Activated T-helper 1 cell treated with anti-CD3 and anti-CD28 coated beads, Interleukin-2, amount 50 U/mL, for 16 hours (primary cell): ENCODE data around the gene ELL.

Source experiments
- DNase-seq, 2 donors: peaks; one replicate each; pipeline ENCODE4 v3.0.0-alpha.2; 2020; ENCODE audit warnings: low read depth in 1 of 2, low spot score in 1 of 2

The ELL gene

DNA sequence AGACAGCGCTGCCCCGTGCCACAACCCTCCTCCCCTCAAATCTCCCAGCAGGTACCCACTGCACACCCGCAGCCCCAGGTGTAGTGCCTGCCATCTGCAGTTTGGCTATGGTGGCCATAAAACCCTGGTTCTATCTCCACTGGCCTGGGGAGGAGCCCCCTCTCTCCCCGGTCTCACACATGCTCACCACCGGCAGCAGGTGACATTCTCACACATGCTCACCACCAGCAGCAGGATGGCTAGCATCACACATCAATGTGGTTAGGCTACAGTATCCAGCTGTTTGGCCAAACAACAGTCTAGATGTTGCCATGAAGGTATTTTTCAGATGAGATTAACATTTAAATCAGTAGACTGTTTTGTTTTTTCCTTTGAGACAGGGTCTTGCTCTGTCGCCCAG, 31.1 kb downstream of the ELL start:
- DNase-seq: no peak

GRCh38 chr19:18489627-18490184, 32.2 kb downstream of the ELL start:
- no peak for DNase-seq

DNA sequence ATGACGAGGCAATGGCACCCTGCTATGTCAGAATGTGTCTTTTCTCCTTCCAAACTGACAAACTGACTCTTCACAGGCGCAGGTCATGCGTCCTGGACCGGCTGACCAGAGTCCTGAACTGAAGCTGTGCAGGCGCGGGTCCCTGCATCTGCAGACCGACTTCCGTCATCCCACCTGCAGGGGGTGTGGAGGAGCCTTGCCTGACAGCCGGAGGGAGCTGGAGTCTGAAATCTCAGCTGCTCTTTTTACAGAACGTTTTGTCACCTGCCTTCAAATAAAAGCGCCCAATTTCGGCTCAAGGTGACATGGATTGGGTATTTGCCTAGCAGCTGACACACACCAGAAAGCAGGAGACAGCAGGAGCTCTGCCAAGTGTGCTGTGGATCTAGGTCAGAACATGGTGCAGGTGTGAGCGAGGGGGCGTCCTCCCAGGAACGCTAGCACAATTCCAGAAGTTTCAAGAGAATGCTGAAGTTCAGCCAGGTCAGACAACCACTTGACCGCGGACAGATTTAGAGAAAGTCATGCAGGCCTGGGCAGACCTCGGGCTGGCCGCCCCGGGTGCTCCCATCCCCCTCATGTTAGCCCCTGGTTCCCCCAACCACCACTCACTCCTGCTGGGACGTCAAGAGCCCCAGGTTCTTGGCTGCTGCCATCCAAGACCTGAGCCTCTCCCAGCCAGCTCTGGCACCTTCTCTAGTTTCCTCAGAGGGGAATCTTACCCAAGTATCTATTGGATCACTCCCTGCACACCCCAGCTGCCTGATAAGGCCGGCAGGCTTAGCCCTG, 32.8 kb downstream of the ELL start:
- DNase-seq: no peak

- no peak for DNase-seq
Observed at GRCh38 chr19:18488403-18488723, 33.5 kb downstream of the ELL start.

DNA sequence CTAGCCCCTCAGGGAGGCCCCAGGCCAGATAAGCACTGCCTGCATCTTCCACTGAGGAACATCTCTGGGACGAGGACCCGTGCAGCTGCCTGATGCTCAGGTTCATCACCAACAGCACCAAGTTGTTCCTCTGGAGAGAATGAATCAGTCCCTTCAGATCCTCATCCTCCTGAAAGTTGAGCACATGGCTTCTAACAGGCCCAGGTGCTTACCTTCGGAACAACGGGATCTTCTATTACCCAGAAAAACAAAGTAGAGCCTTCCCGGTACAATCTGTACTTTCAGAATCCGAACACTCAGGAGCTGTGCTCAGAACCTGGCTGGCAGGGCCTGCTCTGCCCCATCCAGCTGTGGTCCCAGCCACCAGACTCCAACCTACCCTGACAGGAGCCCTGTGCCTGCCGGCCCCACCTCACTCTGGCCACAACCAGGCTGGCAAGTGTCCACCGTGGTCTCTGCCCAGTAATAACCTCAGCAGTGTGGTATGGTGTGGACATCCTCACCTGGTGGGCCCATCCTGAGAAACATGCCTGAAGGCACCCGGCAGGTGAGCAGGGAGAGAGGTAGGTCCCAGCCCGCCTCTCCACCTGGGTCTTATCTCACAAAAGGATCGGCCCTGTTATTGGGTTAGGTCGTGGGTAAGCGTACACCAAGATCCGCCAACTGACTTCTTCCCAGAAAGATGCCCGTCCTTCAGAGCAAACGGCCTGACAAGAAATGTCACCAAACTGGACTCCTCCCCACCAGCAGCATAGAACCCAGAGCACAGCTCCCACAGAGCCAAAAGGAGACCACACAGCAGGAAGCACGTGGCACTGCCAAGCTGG, 34.1 kb downstream of the ELL start:
- DNase-seq: no peak

- DNase-seq: no peak
Observed at GRCh38 chr19:18486746-18487145, 35.1 kb downstream of the ELL start.

GRCh38 chr19:18484992-18485391, 36.9 kb downstream of the ELL start:
- DNase-seq: no peak

- no peak for DNase-seq
Observed at GRCh38 chr19:18483119-18483890, 38.6 kb downstream of the ELL start.

DNA sequence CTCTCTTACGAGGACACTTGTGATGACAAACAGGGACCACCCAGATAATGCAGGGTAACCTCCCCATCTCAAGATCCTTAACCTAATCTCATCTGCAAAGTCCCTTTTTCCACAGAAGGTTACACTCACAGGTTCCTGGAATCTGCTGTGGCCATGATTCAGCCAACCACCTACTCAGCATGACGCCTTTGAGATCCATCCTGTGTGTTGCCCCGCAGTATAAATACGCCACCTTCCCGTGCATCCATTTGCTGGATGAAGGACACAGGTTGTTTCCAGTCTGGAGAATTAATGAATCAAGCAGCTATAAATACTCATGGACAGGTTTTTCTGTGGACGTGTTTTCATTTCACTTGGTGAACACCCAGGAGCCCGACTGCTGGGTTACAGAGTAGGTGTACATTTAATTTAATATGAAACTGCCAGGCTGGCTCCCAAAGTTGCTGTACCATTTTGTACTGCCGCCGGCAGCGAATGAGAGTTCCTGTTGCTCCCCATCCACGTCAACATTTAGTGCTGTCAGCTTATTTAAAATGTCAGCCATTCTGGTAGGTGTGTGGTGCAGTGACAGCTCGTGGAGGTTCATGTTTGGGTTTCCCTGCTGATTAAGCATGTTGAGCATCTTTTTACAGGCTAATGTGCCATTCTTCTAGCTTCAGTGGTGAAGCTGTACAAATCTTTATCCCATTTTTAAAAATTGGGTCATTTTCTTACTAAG, 40.2 kb downstream of the ELL start:
- no peak for DNase-seq

- no peak for DNase-seq
Observed at GRCh38 chr19:18480006-18480691, 41.7 kb downstream of the ELL start.

DNA sequence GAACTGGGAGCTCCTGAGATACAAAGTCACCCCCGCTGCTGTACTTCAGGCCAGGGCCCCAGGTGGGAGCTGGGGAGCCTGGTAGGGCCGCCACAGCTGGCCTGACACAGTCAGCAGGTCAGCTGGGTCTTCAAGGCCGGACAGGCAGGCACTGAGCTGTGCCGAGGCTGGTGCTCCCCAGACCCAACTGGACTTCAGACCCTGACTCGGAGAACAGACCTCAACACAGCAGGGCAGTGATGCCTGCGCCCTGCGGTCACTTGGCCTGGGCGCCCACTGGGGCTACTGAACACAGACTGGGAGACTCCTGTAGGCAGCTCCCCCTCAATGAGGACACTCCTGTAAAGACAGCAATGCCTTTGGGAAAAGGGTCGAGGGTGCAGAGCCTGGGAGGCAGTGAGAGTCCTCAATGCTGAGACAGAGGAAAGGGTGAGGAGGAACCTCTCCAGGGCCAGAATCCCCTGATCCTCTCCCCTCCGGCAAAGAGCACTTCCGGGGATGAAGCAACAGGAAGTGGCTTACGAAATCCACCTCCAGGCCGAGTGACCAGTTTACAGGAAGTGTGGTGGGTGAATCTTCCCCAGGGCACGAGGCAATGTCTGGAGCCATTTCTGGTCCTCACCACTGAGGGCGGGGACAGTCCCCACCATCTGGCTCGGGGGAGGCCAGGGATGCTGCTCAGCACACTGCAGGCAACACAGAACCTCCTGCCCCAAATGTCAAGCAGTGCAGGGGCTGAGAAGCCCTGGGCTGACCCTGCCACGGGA, 43.1 kb downstream of the ELL start:
- DNase-seq: peak in 1 of 2 donors; percentile 24

GRCh38 chr19:18477974-18478373, 43.9 kb downstream of the ELL start:
- DNase-seq: no peak

- no peak for DNase-seq
Observed at GRCh38 chr19:18477042-18477779, 44.7 kb downstream of the ELL start.

DNA sequence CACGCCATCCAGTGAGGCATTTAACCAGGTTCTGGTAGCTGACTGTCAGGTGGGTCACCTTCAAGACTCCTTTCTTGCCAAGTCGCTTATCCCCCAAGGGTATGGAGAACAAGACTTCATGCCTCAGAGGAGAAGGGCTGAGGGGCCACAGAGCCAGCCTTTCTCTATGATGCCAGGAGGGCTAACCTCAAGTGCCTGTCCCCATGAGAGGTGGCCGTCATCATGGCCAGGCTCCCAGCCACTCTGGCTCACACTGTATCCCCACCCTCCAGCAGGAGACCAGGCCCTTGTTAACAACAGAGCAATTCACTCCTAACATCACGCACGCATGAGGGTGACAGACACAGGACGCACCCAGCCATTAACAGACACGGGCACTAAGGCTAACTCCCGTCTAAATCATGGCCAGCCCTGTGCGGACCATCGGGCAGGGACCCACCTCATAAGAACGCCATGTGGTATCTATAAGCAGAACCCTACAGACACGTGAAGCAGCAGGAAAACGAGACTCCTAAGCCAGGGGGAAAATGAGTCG, 45.3 kb downstream of the ELL start:
- no peak for DNase-seq

- no peak for DNase-seq
Observed at GRCh38 chr19:18475762-18476331, 46.0 kb downstream of the ELL start.

GRCh38 chr19:18475004-18475453, 46.8 kb downstream of the ELL start:
- DNase-seq: no peak

DNA sequence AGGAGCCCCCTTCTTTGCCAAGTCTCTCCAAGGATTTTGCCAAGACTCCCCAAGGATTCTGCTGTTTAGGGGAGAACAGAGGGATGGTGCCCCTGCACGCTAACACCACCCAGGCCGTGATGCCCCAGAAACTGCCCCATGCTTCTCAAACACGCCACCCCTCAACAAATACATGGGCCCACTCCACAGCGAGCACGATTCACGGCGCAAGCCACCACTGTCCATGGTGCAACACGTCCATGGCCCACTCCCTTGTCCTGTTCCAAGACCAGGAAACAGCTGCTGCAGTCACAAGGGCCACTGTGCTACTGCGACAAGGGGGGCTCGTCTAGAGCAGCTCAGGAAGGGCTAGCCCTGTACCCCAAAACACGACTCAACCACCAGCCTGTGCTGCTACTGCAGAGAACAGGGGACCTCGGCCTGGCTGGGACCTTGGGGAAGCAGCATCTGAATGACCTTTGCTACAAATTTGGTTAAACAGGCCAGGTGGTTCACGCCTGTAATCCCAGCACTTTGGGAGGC, 47.4 kb downstream of the ELL start:
- DNase-seq: no peak

- no peak for DNase-seq
Observed at GRCh38 chr19:18473706-18474087, 48.2 kb downstream of the ELL start.
